HepG2 (cell line): ENCODE measurements around the gene PRCP. TPM values are rescaled to one million over a fixed set of nuclear protein-coding genes. Genes with fewer than 3 reads are reported as not detected.

ENCODE experiments used
- CENPT ChIP-seq: sonication (generic); formaldehyde crosslinking; IDR thresholded peaks from 2 replicates; pipeline ENCODE4 v1.8.0; 2022; ENCODE audit warnings: low read depth, mild to moderate bottlenecking, moderate library complexity, missing genetic modification reagents
- JDP2 ChIP-seq: sonication (generic); formaldehyde crosslinking; IDR thresholded peaks from 2 replicates; pipeline ENCODE4 v1.8.1; 2022; ENCODE audit warnings: missing genetic modification reagents, borderline replicate concordance
- JUNB ChIP-seq: sonication (generic); formaldehyde crosslinking; IDR thresholded peaks from 2 replicates; pipeline ENCODE4 v1.8.0; 2022; ENCODE audit warnings: missing genetic modification reagents, mild to moderate bottlenecking, borderline replicate concordance
- KDM5B ChIP-seq: sonication (generic); formaldehyde crosslinking; IDR thresholded peaks from 2 replicates; pipeline ENCODE4 v1.4.0; 2020; ENCODE audit warnings: missing genetic modification reagents, mild to moderate bottlenecking, borderline replicate concordance
- NFKB2 ChIP-seq: sonication (generic); formaldehyde crosslinking; IDR thresholded peaks from 2 replicates; pipeline ENCODE4 v1.4.0; 2020; ENCODE audit warnings: missing genetic modification reagents, borderline replicate concordance
- NKX3-1 ChIP-seq: sonication (generic); formaldehyde crosslinking; IDR thresholded peaks from 2 replicates; pipeline ENCODE4 v1.5.0; 2020; ENCODE audit warnings: missing genetic modification reagents
- NRL ChIP-seq: sonication (generic); formaldehyde crosslinking; IDR thresholded peaks from 2 replicates; pipeline ENCODE4 v1.5.0; 2020; ENCODE audit warnings: missing genetic modification reagents, mild to moderate bottlenecking, moderate library complexity, borderline replicate concordance
- POLR2G ChIP-seq: fragments of 200-400 bp; formaldehyde crosslinking; IDR thresholded peaks from 2 replicates; pipeline ENCODE4 v1.6.1; 2018; ENCODE audit warnings: mild to moderate bottlenecking, low read depth, low read length, moderate library complexity
- SAFB2 ChIP-seq: sonication (generic); formaldehyde crosslinking; IDR thresholded peaks from 2 replicates; pipeline ENCODE4 v1.5.1; 2020; ENCODE audit warnings: missing genetic modification reagents, low read depth, mild to moderate bottlenecking, borderline replicate concordance
- SMC3 ChIP-seq: IDR thresholded peaks from 2 replicates; pipeline ENCODE4 v1.6.1; 2011; ENCODE audit warnings: low read length, improper control_type of control experiment
- TCF12 ChIP-seq, 2 experiments: fragments of 450-650 bp in 1 of 2; sonication (generic) in 1 of 2; formaldehyde crosslinking in 1 of 2; IDR thresholded peaks; 2 replicates each; pipeline versions ENCODE4 v1.6.1 to v1.8.0; 2017 to 2022; ENCODE audit warnings: antibody characterized with exemption in 1 of 2, mild to moderate bottlenecking in 1 of 2, missing genetic modification reagents in 1 of 2, moderate library complexity in 1 of 2
- ZNF451 ChIP-seq: sonication (generic); formaldehyde crosslinking; IDR thresholded peaks from 2 replicates; pipeline ENCODE4 v1.5.0; 2020; ENCODE audit warnings: mild to moderate bottlenecking, missing genetic modification reagents
- ZNF546 ChIP-seq: sonication (generic); formaldehyde crosslinking; conservative IDR thresholded peaks from 2 replicates; pipeline ENCODE4 v1.8.1; 2023; ENCODE audit warnings: mild to moderate bottlenecking, missing genetic modification reagents
- polyA plus RNA-seq, 8 experiments: library from polyadenylated mRNA; depleted of rRNA in 3 of 8; stranded (reverse) in 7 of 8; unstranded in 1 of 8; fragments of >200 nt; fragmentation: Illumina TruSeq in 4 of 8; extraction: Trizol in 4 of 8; gene quantifications; 2 replicates each; pipeline versions ENCODE4 v1.2.1 to v1.2.3, GENCODE V29; 2011 to 2016; ENCODE audit warnings: low read depth in 4 of 8, missing spikeins in 1 of 8, mixed read lengths in 1 of 8; ENCODE audit not compliant: insufficient read depth in 1 of 8
- total RNA-seq, 5 experiments: library from RNA; depleted of rRNA; stranded (reverse); fragments of >200 nt; fragmentation: Illumina TruSeq; extraction: Trizol; gene quantifications; 2 replicates each; pipeline ENCODE4 v1.2.3, GENCODE V29; 2016; ENCODE audit warnings: low read depth in 1 of 5
- TF ChIP-seq, protein P1 (sequence below): sonication (generic); formaldehyde crosslinking; IDR thresholded peaks from 2 replicates; pipeline ENCODE4 v1.4.0; 2020; ENCODE audit warnings: low read depth, mild to moderate bottlenecking, missing genetic modification reagents
- TF ChIP-seq, protein P2 (sequence below), 2 experiments: IDR thresholded peaks; 2 replicates each; pipeline ENCODE4 v1.6.1; 2011 to 2012; ENCODE audit warnings: low read length in 2 of 2, borderline replicate concordance in 1 of 2, low read depth in 1 of 2, mild to moderate bottlenecking in 1 of 2, moderate library complexity in 1 of 2
- TF ChIP-seq, protein P3 (sequence below): sonication (generic); formaldehyde crosslinking; IDR thresholded peaks from 2 replicates; pipeline ENCODE4 v1.8.1; 2023; ENCODE audit warnings: mild to moderate bottlenecking, missing genetic modification reagents
- TF ChIP-seq, protein P4 (sequence below): sonication (generic); formaldehyde crosslinking; IDR thresholded peaks from 2 replicates; pipeline ENCODE4 v1.5.1; 2020; ENCODE audit warnings: missing genetic modification reagents, mild to moderate bottlenecking, borderline replicate concordance
- TF ChIP-seq, protein P5 (sequence below): sonication (generic); formaldehyde crosslinking; IDR thresholded peaks from 2 replicates; pipeline ENCODE4 v1.4.0; 2020; ENCODE audit warnings: missing genetic modification reagents

The PRCP gene
- total and polyA plus RNA-seq, 2 of the 13 experiments (the other 11 are each of a cell fraction or from before 2014, with no cell fraction given): 84.2 to 105 TPM

DNA sequence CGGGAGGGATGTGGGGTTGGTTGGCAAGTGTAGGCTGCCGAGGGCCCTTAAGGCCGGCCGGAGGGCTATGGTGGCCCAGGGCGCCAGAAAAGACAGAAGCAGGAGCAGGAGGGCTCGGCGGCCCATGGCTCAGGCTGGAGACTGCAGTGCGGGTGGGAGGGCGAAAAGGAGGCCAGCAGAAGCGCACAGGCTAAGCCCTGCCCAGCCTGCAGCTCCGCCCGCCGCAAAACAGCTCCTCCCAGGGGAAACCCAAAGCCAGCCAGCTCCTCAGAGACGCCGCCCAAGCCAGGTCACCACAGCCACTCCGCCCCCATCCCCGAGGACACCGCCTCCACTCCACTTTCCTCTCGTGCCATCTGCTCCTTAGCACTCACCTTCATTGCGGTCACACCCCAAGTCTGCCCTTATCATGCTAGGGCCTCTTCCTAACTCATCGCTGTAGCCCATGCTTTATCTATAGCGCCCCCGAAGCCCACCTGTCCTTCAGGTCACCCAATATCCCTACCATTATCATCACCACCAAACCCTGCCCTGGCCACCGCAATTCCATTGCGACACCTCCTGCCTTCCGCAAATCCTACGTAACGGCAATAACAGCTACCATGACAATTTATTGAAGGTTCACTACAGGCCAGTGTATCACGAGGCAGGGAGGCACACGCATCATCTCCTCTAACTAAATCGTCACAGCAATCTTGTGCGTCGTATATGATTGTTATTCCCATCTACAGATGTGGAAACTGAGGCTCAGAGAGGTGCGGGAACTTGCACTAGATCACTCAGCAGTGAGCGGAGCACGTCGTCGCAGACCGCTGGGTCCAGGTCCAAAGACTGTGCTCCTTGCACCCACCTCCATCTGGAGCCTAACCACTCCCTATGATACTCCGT, at the start of gene PRCP (continued):
- TF ChIP-seq SMC3: no peak
- no peak for TF ChIP-seq JUNB (CRISPR knock-in tag)
- TF ChIP-seq JDP2: no peak
- TF ChIP-seq, protein P1, sequence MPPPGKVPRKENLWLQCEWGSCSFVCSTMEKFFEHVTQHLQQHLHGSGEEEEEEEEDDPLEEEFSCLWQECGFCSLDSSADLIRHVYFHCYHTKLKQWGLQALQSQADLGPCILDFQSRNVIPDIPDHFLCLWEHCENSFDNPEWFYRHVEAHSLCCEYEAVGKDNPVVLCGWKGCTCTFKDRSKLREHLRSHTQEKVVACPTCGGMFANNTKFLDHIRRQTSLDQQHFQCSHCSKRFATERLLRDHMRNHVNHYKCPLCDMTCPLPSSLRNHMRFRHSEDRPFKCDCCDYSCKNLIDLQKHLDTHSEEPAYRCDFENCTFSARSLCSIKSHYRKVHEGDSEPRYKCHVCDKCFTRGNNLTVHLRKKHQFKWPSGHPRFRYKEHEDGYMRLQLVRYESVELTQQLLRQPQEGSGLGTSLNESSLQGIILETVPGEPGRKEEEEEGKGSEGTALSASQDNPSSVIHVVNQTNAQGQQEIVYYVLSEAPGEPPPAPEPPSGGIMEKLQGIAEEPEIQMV (CRISPR knock-in tag): no peak
- TF ChIP-seq, protein P2, sequence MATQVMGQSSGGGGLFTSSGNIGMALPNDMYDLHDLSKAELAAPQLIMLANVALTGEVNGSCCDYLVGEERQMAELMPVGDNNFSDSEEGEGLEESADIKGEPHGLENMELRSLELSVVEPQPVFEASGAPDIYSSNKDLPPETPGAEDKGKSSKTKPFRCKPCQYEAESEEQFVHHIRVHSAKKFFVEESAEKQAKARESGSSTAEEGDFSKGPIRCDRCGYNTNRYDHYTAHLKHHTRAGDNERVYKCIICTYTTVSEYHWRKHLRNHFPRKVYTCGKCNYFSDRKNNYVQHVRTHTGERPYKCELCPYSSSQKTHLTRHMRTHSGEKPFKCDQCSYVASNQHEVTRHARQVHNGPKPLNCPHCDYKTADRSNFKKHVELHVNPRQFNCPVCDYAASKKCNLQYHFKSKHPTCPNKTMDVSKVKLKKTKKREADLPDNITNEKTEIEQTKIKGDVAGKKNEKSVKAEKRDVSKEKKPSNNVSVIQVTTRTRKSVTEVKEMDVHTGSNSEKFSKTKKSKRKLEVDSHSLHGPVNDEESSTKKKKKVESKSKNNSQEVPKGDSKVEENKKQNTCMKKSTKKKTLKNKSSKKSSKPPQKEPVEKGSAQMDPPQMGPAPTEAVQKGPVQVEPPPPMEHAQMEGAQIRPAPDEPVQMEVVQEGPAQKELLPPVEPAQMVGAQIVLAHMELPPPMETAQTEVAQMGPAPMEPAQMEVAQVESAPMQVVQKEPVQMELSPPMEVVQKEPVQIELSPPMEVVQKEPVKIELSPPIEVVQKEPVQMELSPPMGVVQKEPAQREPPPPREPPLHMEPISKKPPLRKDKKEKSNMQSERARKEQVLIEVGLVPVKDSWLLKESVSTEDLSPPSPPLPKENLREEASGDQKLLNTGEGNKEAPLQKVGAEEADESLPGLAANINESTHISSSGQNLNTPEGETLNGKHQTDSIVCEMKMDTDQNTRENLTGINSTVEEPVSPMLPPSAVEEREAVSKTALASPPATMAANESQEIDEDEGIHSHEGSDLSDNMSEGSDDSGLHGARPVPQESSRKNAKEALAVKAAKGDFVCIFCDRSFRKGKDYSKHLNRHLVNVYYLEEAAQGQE (IDR thresholded peaks at IDR 0.05; ENCODE audit: borderline replicate concordance in 1 of 2, low read depth in 1 of 2, low read length in 2 of 2): peak in 1 of 2 experiments; percentile 19; a peak in 1 of 4 replicates
- TF ChIP-seq TCF12 (IDR thresholded peaks at IDR 0.05): no peak
- peak; percentile 78 for TF ChIP-seq TCF12 (CRISPR knock-in tag; IDR thresholded peaks at IDR 0.05)
- peak; percentile 89 for TF ChIP-seq POLR2G
- TF ChIP-seq, protein P3, sequence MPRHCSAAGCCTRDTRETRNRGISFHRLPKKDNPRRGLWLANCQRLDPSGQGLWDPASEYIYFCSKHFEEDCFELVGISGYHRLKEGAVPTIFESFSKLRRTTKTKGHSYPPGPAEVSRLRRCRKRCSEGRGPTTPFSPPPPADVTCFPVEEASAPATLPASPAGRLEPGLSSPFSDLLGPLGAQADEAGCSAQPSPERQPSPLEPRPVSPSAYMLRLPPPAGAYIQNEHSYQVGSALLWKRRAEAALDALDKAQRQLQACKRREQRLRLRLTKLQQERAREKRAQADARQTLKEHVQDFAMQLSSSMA (CRISPR knock-in tag): no peak
- peak; percentile 68; the same call in 1 of the 2 replicates for TF ChIP-seq KDM5B
- peak; percentile 11; the same call in 1 of the 2 replicates for TF ChIP-seq SAFB2 (CRISPR knock-in tag)
- TF ChIP-seq NRL (CRISPR knock-in tag): peak; percentile 66
- TF ChIP-seq CENPT (CRISPR knock-in tag): no peak
- TF ChIP-seq ZNF451 (CRISPR knock-in tag): peak; percentile 65; the same call in 1 of the 2 replicates
- TF ChIP-seq ZNF546 (CRISPR knock-in tag): no peak
- TF ChIP-seq, protein P4, sequence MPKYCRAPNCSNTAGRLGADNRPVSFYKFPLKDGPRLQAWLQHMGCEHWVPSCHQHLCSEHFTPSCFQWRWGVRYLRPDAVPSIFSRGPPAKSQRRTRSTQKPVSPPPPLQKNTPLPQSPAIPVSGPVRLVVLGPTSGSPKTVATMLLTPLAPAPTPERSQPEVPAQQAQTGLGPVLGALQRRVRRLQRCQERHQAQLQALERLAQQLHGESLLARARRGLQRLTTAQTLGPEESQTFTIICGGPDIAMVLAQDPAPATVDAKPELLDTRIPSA: 0 out of 2 replicates have a peak, but pooled peaks have one; percentile 76
- peak; percentile 34; the same call in 1 of the 2 replicates for TF ChIP-seq NFKB2 (CRISPR knock-in tag)
- TF ChIP-seq NKX3-1 (CRISPR knock-in tag): peak; percentile 50; the same call in 1 of the 2 replicates
- TF ChIP-seq, protein P5, sequence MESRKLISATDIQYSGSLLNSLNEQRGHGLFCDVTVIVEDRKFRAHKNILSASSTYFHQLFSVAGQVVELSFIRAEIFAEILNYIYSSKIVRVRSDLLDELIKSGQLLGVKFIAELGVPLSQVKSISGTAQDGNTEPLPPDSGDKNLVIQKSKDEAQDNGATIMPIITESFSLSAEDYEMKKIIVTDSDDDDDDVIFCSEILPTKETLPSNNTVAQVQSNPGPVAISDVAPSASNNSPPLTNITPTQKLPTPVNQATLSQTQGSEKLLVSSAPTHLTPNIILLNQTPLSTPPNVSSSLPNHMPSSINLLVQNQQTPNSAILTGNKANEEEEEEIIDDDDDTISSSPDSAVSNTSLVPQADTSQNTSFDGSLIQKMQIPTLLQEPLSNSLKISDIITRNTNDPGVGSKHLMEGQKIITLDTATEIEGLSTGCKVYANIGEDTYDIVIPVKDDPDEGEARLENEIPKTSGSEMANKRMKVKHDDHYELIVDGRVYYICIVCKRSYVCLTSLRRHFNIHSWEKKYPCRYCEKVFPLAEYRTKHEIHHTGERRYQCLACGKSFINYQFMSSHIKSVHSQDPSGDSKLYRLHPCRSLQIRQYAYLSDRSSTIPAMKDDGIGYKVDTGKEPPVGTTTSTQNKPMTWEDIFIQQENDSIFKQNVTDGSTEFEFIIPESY: no peak
